Activated CD8-positive, alpha-beta memory T cell treated with anti-CD3 and anti-CD28 coated beads, Interleukin-2, amount 50 U/mL, for 1 hour (primary cell): Measurements from ENCODE around the gene SLC39A3.

ENCODE experiments used
- DNase-seq: peaks from one replicate; pipeline ENCODE4 v3.0.0-alpha.2; 2020; ENCODE audit errors: extremely low read depth

Gene SLC39A3

GRCh38 chr19:2768365-2769132 is 28.7 kb upstream of the SLC39A3 start:
- DNase-seq = no peak

GRCh38 chr19:2767688-2768087 is 27.9 kb upstream of the SLC39A3 start:
- DNase-seq = no peak

- DNase-seq = no peak
Measured at GRCh38 chr19:2766594-2767372, 27.0 kb upstream of the SLC39A3 start.

GRCh38 chr19:2765376-2765775 is 25.6 kb upstream of the SLC39A3 start:
- DNase-seq = no peak

- no peak for DNase-seq
Measured at GRCh38 chr19:2764945-2765344, 25.1 kb upstream of the SLC39A3 start.

GRCh38 chr19:2763687-2764086 is 23.9 kb upstream of the SLC39A3 start:
- DNase-seq = no peak

GRCh38 chr19:2762783-2763496 is 23.1 kb upstream of the SLC39A3 start:
- DNase-seq = no peak

- DNase-seq = no peak
Measured at GRCh38 chr19:2761876-2762782, 22.3 kb upstream of the SLC39A3 start.

GRCh38 chr19:2761309-2761677 is 21.5 kb upstream of the SLC39A3 start:
- DNase-seq = no peak

GRCh38 chr19:2759965-2760364 is 20.1 kb upstream of the SLC39A3 start:
- no peak for DNase-seq

GRCh38 chr19:2759362-2759761 is 19.5 kb upstream of the SLC39A3 start:
- DNase-seq = no peak

GRCh38 chr19:2758601-2759313 is 18.9 kb upstream of the SLC39A3 start:
- DNase-seq = no peak

GRCh38 chr19:2756921-2757881 is 17.4 kb upstream of the SLC39A3 start:
- DNase-seq = no peak

GRCh38 chr19:2756477-2756876 is 16.7 kb upstream of the SLC39A3 start:
- DNase-seq = no peak

GRCh38 chr19:2755811-2756210 is 16.0 kb upstream of the SLC39A3 start:
- DNase-seq = no peak

GRCh38 chr19:2755448-2755705 is 15.6 kb upstream of the SLC39A3 start:
- no peak for DNase-seq

- DNase-seq = no peak
Measured at GRCh38 chr19:2754659-2755447, 15.0 kb upstream of the SLC39A3 start.

GRCh38 chr19:2751438-2751830 is 11.6 kb upstream of the SLC39A3 start:
- no peak for DNase-seq

- no peak for DNase-seq
Measured at GRCh38 chr19:2750808-2751437, 11.1 kb upstream of the SLC39A3 start.
